ENCODE data around the gene STRAP.

- TF ChIP-seq, protein P1, sequence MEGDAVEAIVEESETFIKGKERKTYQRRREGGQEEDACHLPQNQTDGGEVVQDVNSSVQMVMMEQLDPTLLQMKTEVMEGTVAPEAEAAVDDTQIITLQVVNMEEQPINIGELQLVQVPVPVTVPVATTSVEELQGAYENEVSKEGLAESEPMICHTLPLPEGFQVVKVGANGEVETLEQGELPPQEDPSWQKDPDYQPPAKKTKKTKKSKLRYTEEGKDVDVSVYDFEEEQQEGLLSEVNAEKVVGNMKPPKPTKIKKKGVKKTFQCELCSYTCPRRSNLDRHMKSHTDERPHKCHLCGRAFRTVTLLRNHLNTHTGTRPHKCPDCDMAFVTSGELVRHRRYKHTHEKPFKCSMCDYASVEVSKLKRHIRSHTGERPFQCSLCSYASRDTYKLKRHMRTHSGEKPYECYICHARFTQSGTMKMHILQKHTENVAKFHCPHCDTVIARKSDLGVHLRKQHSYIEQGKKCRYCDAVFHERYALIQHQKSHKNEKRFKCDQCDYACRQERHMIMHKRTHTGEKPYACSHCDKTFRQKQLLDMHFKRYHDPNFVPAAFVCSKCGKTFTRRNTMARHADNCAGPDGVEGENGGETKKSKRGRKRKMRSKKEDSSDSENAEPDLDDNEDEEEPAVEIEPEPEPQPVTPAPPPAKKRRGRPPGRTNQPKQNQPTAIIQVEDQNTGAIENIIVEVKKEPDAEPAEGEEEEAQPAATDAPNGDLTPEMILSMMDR (conservative IDR thresholded peaks at IDR 0.05 in 1 of 2, IDR thresholded peaks at IDR 0.05 in 1 of 2; ENCODE audit: extremely low read depth in 1 of 2, insufficient read depth in 1 of 2, low read depth in 1 of 2, low read length in 2 of 2), result no peak
- TF ChIP-seq EZH2 (IDR thresholded peaks at IDR 0.05; ENCODE audit: borderline replicate concordance, low read length), result no peak
Observed at GRCh38 chr12:15842108-15842507, 40.1 kb upstream of the STRAP start.

Data from mammary epithelial cell (primary cell).